GM18867 (cell line): ENCODE measurements around the gene SMIM5.

Experiments used
- ATAC-seq: cut with Tn5 transposase; IDR thresholded peaks from one replicate; pipeline ENCODE4 v1.9.1; 2021; ENCODE audit warnings: mild to moderate bottlenecking, moderate library complexity; ENCODE audit not compliant: unreplicated experiment

Gene SMIM5

GRCh38 chr17:75639327-75639726 is 6.1 kb downstream of the SMIM5 start:
- ATAC-seq: no peak

- no peak for ATAC-seq
These were observed 6.7 kb downstream of the SMIM5 start for GRCh38 chr17:75639771-75640555.

GRCh38 chr17:75640556-75641119 is 7.4 kb downstream of the SMIM5 start:
- no peak for ATAC-seq

GRCh38 chr17:75641343-75641742 is 8.1 kb downstream of the SMIM5 start:
- no peak for ATAC-seq

- ATAC-seq: no peak
These were observed 9.0 kb downstream of the SMIM5 start for GRCh38 chr17:75642182-75642783.

- no peak for ATAC-seq
These were observed 9.8 kb downstream of the SMIM5 start for GRCh38 chr17:75642784-75643642.

GRCh38 chr17:75643643-75644017 is 10.4 kb downstream of the SMIM5 start:
- no peak for ATAC-seq

- no peak for ATAC-seq
These were observed 12.3 kb downstream of the SMIM5 start for GRCh38 chr17:75645501-75645888.

GRCh38 chr17:75645889-75646637 is 12.8 kb downstream of the SMIM5 start:
- ATAC-seq: no peak

GRCh38 chr17:75646638-75646992 is 13.4 kb downstream of the SMIM5 start:
- ATAC-seq: no peak

GRCh38 chr17:75647061-75647460 is 13.8 kb downstream of the SMIM5 start:
- ATAC-seq: no peak

- ATAC-seq: no peak
These were observed 14.7 kb downstream of the SMIM5 start for GRCh38 chr17:75647921-75648320.

GRCh38 chr17:75649687-75650086 is 16.5 kb downstream of the SMIM5 start:
- ATAC-seq: no peak

GRCh38 chr17:75650874-75651273 is 17.6 kb downstream of the SMIM5 start:
- no peak for ATAC-seq

GRCh38 chr17:75652341-75652740 is 19.1 kb downstream of the SMIM5 start:
- ATAC-seq: no peak

- no peak for ATAC-seq
These were observed 19.8 kb downstream of the SMIM5 start for GRCh38 chr17:75652934-75653549.

- no peak for ATAC-seq
These were observed 20.9 kb downstream of the SMIM5 start for GRCh38 chr17:75654176-75654575.

GRCh38 chr17:75658237-75658636 is 25.0 kb downstream of the SMIM5 start:
- ATAC-seq: no peak

GRCh38 chr17:75661531-75661930 is 28.3 kb downstream of the SMIM5 start:
- no peak for ATAC-seq

GRCh38 chr17:75662511-75662910 is 29.3 kb downstream of the SMIM5 start:
- ATAC-seq: no peak
